HG03565 (cell line): ENCODE results near the gene AKR1B1.
"Not testable (repeated sequence)": the region's sequence is repeated elsewhere in the genome, so short reads cannot be mapped to it uniquely, and the experiment has no call there.

Source experiments
- ATAC-seq: cut with Tn5 transposase; IDR thresholded peaks from one replicate; pipeline ENCODE4 v1.9.1; 2021; ENCODE audit warnings: mild to moderate bottlenecking, moderate library complexity; ENCODE audit not compliant: unreplicated experiment

Gene AKR1B1

GRCh38 chr7:134458806-134459698 lies at the start of gene AKR1B1:
TSS of gene AKR1B1 (minus strand) at chr7:134459100. CDS start at chr7:134459062, 38 bp downstream.
- ATAC-seq, result peak; percentile 90

GRCh38 chr7:134505856-134506255 lies 47.0 kb upstream of the AKR1B1 start:
- no peak for ATAC-seq

GRCh38 chr7:134504660-134505164 lies 45.8 kb upstream of the AKR1B1 start:
- no peak for ATAC-seq

GRCh38 chr7:134502463-134503371 lies 43.8 kb upstream of the AKR1B1 start:
- no peak for ATAC-seq

GRCh38 chr7:134500982-134501381 lies 42.1 kb upstream of the AKR1B1 start:
- no peak for ATAC-seq

- no peak for ATAC-seq
Observed at GRCh38 chr7:134500406-134500805, 41.5 kb upstream of the AKR1B1 start.

- ATAC-seq, result no peak
Observed at GRCh38 chr7:134495546-134495945, 36.6 kb upstream of the AKR1B1 start.

GRCh38 chr7:134493091-134493490 lies 34.2 kb upstream of the AKR1B1 start:
- no peak for ATAC-seq

- not testable (repeated sequence) for ATAC-seq
Observed at GRCh38 chr7:134487721-134488120, 28.8 kb upstream of the AKR1B1 start.

- no peak for ATAC-seq
Observed at GRCh38 chr7:134485203-134485602, 26.3 kb upstream of the AKR1B1 start.

GRCh38 chr7:134483296-134483695 lies 24.4 kb upstream of the AKR1B1 start:
- ATAC-seq, result no peak

GRCh38 chr7:134482858-134483257 lies 24.0 kb upstream of the AKR1B1 start:
- no peak for ATAC-seq

GRCh38 chr7:134481167-134481566 lies 22.3 kb upstream of the AKR1B1 start:
- no peak for ATAC-seq

GRCh38 chr7:134480730-134481129 lies 21.8 kb upstream of the AKR1B1 start:
- no peak for ATAC-seq

- no peak for ATAC-seq
Observed at GRCh38 chr7:134480202-134480601, 21.3 kb upstream of the AKR1B1 start.

GRCh38 chr7:134478707-134479106 lies 19.8 kb upstream of the AKR1B1 start:
- no peak for ATAC-seq

- ATAC-seq, result no peak
Observed at GRCh38 chr7:134477954-134478353, 19.1 kb upstream of the AKR1B1 start.

GRCh38 chr7:134476044-134476443 lies 17.1 kb upstream of the AKR1B1 start:
- ATAC-seq, result no peak

GRCh38 chr7:134474828-134475227 lies 15.9 kb upstream of the AKR1B1 start:
- ATAC-seq, result no peak

- no peak for ATAC-seq
Observed at GRCh38 chr7:134473861-134474291, 15.0 kb upstream of the AKR1B1 start.

- no peak for ATAC-seq
Observed at GRCh38 chr7:134472572-134473244, 13.8 kb upstream of the AKR1B1 start.
